Natural killer cell (primary cell): ENCODE results near the gene SLC12A7. TPM values are rescaled to one million over a fixed set of nuclear protein-coding genes. Genes with fewer than 3 reads are reported as not detected.

Experiments
- ATAC-seq, 3 donors: fragments of 150-1000 bp in 2 of 3; fragments of 200-7000 bp in 1 of 3; cut with Tn5 transposase; 1 replicate in 1 of 3; 2 replicates in 2 of 3; pipeline ENCODE4 v1.10.0; 2021; ENCODE audit warnings: mild to moderate bottlenecking in 2 of 3, moderate library complexity in 2 of 3
- DNase-seq, 2 donors: peaks; one replicate each; pipeline versions ENCODE4 v3.0.0 to v3.0.0-alpha.2; 2013 to 2021; ENCODE audit warnings: mixed read lengths in 1 of 2
- H3K27ac ChIP-seq: one replicate; pipeline ENCODE4 v1.5.1; 2013; ENCODE audit warnings: mild to moderate bottlenecking, low read length
- H3K27me3 ChIP-seq: one replicate; pipeline ENCODE4 v1.6.1; 2013; ENCODE audit warnings: low read length; ENCODE audit not compliant: control insufficient read depth, insufficient read depth
- H3K36me3 ChIP-seq: one replicate; pipeline ENCODE4 v1.6.1; 2013; ENCODE audit warnings: low read length; ENCODE audit not compliant: control insufficient read depth, insufficient read depth
- H3K4me1 ChIP-seq: one replicate; pipeline ENCODE4 v1.6.1; 2013; ENCODE audit warnings: low read length; ENCODE audit not compliant: control insufficient read depth, insufficient read depth
- H3K4me3 ChIP-seq: one replicate; pipeline ENCODE4 v1.5.1; 2013; ENCODE audit warnings: low read length
- H3K9me3 ChIP-seq: one replicate; pipeline ENCODE4 v1.6.1; 2013; ENCODE audit warnings: low read length; ENCODE audit not compliant: control insufficient read depth, insufficient read depth
- H3K27ac Mint-ChIP-seq, 2 donors: one replicate each; pipeline ENCODE4 v1.8.0; 2022; ENCODE audit warnings: mild to moderate bottlenecking in 2 of 2, mixed read lengths in 2 of 2, moderate library complexity in 1 of 2
- H3K27me3 Mint-ChIP-seq, 2 donors: one replicate each; pipeline ENCODE4 v1.8.0; 2022; ENCODE audit warnings: low read depth in 2 of 2, mixed read lengths in 2 of 2
- H3K36me3 Mint-ChIP-seq: one replicate; pipeline ENCODE4 v1.8.0; 2022; ENCODE audit warnings: mixed read lengths
- H3K4me1 Mint-ChIP-seq, 2 donors: one replicate each; pipeline ENCODE4 v1.8.0; 2022; ENCODE audit warnings: mixed read lengths in 2 of 2
- H3K4me3 Mint-ChIP-seq: one replicate; pipeline ENCODE4 v1.8.0; 2022; ENCODE audit warnings: mild to moderate bottlenecking, moderate library complexity, mixed read lengths
- H3K9me3 Mint-ChIP-seq, 2 donors: one replicate each; pipeline ENCODE4 v1.8.0; 2022; ENCODE audit warnings: mixed read lengths in 2 of 2
- CTCF ChIP-seq: fragments of 200-600 bp; IDR thresholded peaks from one replicate; pipeline ENCODE4 v1.8.0; 2022; ENCODE audit warnings: antibody characterized with exemption
- WGBS: methylation state at CpG from one replicate; pipeline ENCODE4 v1.1.7; 2013; ENCODE audit warnings: missing lambda C conversion rate; ENCODE audit not compliant: insufficient coverage; 5-methylcytosine and 5-hydroxymethylcytosine counted together
- intact Hi-C: fragments of 100-400 bp; cut with micrococcal nuclease; formaldehyde crosslinking; loops from one replicate; pipeline ENCODE4 v1.14.2; 2022
- total RNA-seq, 4 donors: library from RNA; stranded (reverse); fragments of 120-200 nt in 1 of 4; gene quantifications; one replicate each; pipeline versions ENCODE4 v1.2.3 to v1.2.4, GENCODE V29; 2013 to 2022

Gene SLC12A7
- total RNA-seq, 3 donors from 2014 or later (not counting 1 experiment from before 2014, with no cell fraction given) = 53.2 to 92.5 (median 81.3) TPM

GRCh38 chr5:1013948-1014301 lies 97.9 kb downstream of the SLC12A7 start:
- ATAC-seq (no peak), DNase-seq (no peak)
- no peak for TF ChIP-seq CTCF
- Histone ChIP-seq H3K9me3 (no peaks in the 10 kb centered on the region), H3K4me1 (peaks cover 2% of the 10 kb centered on the region), H3K27ac (no peak overlapping the region), H3K4me3 (no peak overlapping the region), H3K27me3 (peaks cover 6% of the 10 kb centered on the region), H3K36me3 (no peaks in the 10 kb centered on the region)
- WGBS = 69% methylated on average over 3 of the region's 3 CpGs
- no peak overlapping the region for H3K27ac Mint-ChIP-seq
- no peaks in the 10 kb centered on the region for H3K9me3 Mint-ChIP-seq
- H3K36me3 Mint-ChIP-seq = no peaks in the 10 kb centered on the region
- intact Hi-C loops = no loop called here
- peaks cover 0 to 6% of the 10 kb centered on the region in 2 donors for H3K4me1 Mint-ChIP-seq
- no peak overlapping the region for H3K4me3 Mint-ChIP-seq
- peaks cover 15 to 21% of the 10 kb centered on the region in 2 donors for H3K27me3 Mint-ChIP-seq

GRCh38 chr5:1013238-1013947 lies 98.5 kb downstream of the SLC12A7 start:
- H3K9me3 ChIP-seq = no peaks in the 10 kb centered on the region
- Mint-ChIP-seq H3K27ac (no peak overlapping the region), H3K27me3 (peaks cover 15 to 21% of the 10 kb centered on the region in 2 donors), H3K9me3 (no peaks in the 10 kb centered on the region), H3K36me3 (no peaks in the 10 kb centered on the region), H3K4me3 (no peak overlapping the region), H3K4me1 (peaks cover 0 to 6% of the 10 kb centered on the region in 2 donors)
- no peak for DNase-seq
- H3K4me1 ChIP-seq = peaks cover 2% of the 10 kb centered on the region
- intact Hi-C loops = no loop called here
- no peaks in the 10 kb centered on the region for H3K36me3 ChIP-seq
- no peak for ATAC-seq
- no peak overlapping the region for H3K4me3 ChIP-seq
- no peak overlapping the region for H3K27ac ChIP-seq
- no peak for TF ChIP-seq CTCF
- 90% methylated on average over 19 of the region's 19 CpGs for WGBS
- H3K27me3 ChIP-seq = peaks cover 6% of the 10 kb centered on the region

- Histone ChIP-seq H3K9me3 (no peaks in the 10 kb centered on the region), H3K27me3 (peaks cover 6% of the 10 kb centered on the region), H3K27ac (no peak overlapping the region), H3K36me3 (no peaks in the 10 kb centered on the region), H3K4me3 (no peak overlapping the region), H3K4me1 (peaks cover 2% of the 10 kb centered on the region)
- H3K4me3 Mint-ChIP-seq = no peak overlapping the region
- H3K9me3 Mint-ChIP-seq = no peaks in the 10 kb centered on the region
- no peak for DNase-seq
- intact Hi-C loops = no loop called here
- peaks cover 0 to 9% of the 10 kb centered on the region in 2 donors for H3K4me1 Mint-ChIP-seq
- no peak for TF ChIP-seq CTCF
- ATAC-seq = no peak
- H3K27ac Mint-ChIP-seq = no peak overlapping the region
- H3K27me3 Mint-ChIP-seq = peaks cover 21 to 25% of the 10 kb centered on the region in 2 donors
- no peaks in the 10 kb centered on the region for H3K36me3 Mint-ChIP-seq
- 94% methylated on average over 7 of the region's 7 CpGs for WGBS
Measured at GRCh38 chr5:1012900-1013237, 99.0 kb downstream of the SLC12A7 start.

GRCh38 chr5:1012313-1012841 lies 99.5 kb downstream of the SLC12A7 start:
- Mint-ChIP-seq H3K9me3 (no peaks in the 10 kb centered on the region), H3K27me3 (peaks cover 25 to 29% of the 10 kb centered on the region in 2 donors), H3K4me1 (peaks cover 0 to 14% of the 10 kb centered on the region in 2 donors), H3K27ac (no peak overlapping the region), H3K4me3 (no peak overlapping the region), H3K36me3 (no peaks in the 10 kb centered on the region)
- H3K36me3 ChIP-seq = no peaks in the 10 kb centered on the region
- no peak overlapping the region for H3K4me3 ChIP-seq
- peaks cover 2% of the 10 kb centered on the region for H3K4me1 ChIP-seq
- ATAC-seq = no peak
- H3K27ac ChIP-seq = no peak overlapping the region
- no peaks in the 10 kb centered on the region for H3K9me3 ChIP-seq
- WGBS = 87% methylated on average over 12 of the region's 12 CpGs
- H3K27me3 ChIP-seq = peaks cover 6% of the 10 kb centered on the region
- no peak for TF ChIP-seq CTCF
- DNase-seq = no peak
- intact Hi-C loops = no loop called here
